ENCODE data around the gene DGCR8.

The DGCR8 gene

DNA sequence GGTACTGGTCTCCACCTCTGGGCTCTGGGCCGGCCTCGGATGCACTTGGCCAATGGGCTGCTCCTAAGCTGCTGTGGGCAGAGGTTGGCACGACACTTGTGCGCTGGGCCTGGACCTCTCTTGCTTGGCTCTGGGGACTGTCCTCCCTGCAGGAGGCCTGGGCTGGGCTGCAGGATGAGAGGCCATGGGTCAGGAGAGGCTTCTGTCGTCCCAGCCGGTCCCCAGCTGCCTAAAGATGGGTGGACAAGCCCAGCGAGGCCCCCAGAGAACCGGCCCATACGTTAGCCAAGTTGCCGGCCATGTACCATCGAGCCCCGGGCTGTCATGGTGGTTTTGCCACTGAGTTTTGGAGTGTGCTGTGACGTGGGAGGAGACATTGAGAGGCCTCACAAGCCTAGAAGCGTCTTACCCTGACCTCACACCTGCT, 72.4 kb downstream of the DGCR8 start:
- TF ChIP-seq, protein P1, sequence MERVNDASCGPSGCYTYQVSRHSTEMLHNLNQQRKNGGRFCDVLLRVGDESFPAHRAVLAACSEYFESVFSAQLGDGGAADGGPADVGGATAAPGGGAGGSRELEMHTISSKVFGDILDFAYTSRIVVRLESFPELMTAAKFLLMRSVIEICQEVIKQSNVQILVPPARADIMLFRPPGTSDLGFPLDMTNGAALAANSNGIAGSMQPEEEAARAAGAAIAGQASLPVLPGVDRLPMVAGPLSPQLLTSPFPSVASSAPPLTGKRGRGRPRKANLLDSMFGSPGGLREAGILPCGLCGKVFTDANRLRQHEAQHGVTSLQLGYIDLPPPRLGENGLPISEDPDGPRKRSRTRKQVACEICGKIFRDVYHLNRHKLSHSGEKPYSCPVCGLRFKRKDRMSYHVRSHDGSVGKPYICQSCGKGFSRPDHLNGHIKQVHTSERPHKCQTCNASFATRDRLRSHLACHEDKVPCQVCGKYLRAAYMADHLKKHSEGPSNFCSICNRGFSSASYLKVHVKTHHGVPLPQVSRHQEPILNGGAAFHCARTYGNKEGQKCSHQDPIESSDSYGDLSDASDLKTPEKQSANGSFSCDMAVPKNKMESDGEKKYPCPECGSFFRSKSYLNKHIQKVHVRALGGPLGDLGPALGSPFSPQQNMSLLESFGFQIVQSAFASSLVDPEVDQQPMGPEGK (CRISPR knock-in tag; IDR thresholded peaks at IDR 0.05; ENCODE audit: borderline replicate concordance): no peak
- TF ChIP-seq ZNF565 (CRISPR knock-in tag; conservative IDR thresholded peaks at IDR 0.05; ENCODE audit: low read depth) (no peak), SNAI2 (CRISPR knock-in tag; IDR thresholded peaks at IDR 0.05) (no peak), GLIS3 (CRISPR knock-in tag; IDR thresholded peaks at IDR 0.05) (no peak), ARNTL (CRISPR knock-in tag; IDR thresholded peaks at IDR 0.05; ENCODE audit: borderline replicate concordance, low read depth) (no peak), ZNF70 (CRISPR knock-in tag; IDR thresholded peaks at IDR 0.05) (no peak), ESRRG (CRISPR knock-in tag; IDR thresholded peaks at IDR 0.05) (no peak), ISL1 (CRISPR knock-in tag; IDR thresholded peaks at IDR 0.05) (no peak), ZFP30 (CRISPR knock-in tag; IDR thresholded peaks at IDR 0.05) (no peak), CSDC2 (CRISPR knock-in tag; IDR thresholded peaks at IDR 0.05) (no peak), PPARA (CRISPR knock-in tag; IDR thresholded peaks at IDR 0.05; ENCODE audit: borderline replicate concordance) (no peak), RARB (CRISPR knock-in tag; IDR thresholded peaks at IDR 0.05) (no peak), BACH2 (CRISPR knock-in tag; IDR thresholded peaks at IDR 0.05; ENCODE audit: borderline replicate concordance) (no peak)
- TF ChIP-seq, protein P2, sequence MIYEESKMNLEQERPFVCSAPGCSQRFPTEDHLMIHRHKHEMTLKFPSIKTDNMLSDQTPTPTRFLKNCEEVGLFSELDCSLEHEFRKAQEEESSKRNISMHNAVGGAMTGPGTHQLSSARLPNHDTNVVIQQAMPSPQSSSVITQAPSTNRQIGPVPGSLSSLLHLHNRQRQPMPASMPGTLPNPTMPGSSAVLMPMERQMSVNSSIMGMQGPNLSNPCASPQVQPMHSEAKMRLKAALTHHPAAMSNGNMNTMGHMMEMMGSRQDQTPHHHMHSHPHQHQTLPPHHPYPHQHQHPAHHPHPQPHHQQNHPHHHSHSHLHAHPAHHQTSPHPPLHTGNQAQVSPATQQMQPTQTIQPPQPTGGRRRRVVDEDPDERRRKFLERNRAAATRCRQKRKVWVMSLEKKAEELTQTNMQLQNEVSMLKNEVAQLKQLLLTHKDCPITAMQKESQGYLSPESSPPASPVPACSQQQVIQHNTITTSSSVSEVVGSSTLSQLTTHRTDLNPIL (CRISPR knock-in tag; IDR thresholded peaks at IDR 0.05; ENCODE audit: low read depth): no peak
- TF ChIP-seq, protein P3, sequence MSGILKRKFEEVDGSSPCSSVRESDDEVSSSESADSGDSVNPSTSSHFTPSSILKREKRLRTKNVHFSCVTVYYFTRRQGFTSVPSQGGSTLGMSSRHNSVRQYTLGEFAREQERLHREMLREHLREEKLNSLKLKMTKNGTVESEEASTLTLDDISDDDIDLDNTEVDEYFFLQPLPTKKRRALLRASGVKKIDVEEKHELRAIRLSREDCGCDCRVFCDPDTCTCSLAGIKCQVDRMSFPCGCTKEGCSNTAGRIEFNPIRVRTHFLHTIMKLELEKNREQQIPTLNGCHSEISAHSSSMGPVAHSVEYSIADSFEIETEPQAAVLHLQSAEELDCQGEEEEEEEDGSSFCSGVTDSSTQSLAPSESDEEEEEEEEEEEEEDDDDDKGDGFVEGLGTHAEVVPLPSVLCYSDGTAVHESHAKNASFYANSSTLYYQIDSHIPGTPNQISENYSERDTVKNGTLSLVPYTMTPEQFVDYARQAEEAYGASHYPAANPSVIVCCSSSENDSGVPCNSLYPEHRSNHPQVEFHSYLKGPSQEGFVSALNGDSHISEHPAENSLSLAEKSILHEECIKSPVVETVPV (CRISPR knock-in tag; IDR thresholded peaks at IDR 0.05): no peak
- no peak for ATAC-seq

DNA sequence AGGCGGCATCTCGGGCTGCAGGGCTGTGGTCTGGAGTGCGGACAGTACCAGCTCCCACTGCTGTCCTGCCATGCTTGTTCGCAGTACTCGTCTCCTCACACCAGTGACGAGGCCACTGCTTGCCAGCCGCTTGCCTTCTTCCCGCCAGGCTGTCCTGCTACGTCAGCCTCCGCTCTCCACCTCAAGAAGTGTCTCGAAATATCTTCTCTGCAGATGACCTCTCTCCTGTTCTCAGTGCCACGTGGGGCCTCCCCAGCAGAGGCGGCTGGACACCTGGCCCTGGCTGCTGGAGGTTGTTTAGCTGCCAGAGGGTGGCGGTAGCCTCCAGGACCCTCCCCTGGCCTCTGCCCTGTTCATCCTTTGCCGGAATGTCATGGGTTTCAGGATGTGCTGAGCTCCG, 73.9 kb downstream of the DGCR8 start:
- no peak for ATAC-seq
- TF ChIP-seq ISL1 (CRISPR knock-in tag; IDR thresholded peaks at IDR 0.05): no peak
- no peak for TF ChIP-seq PPARA (CRISPR knock-in tag; IDR thresholded peaks at IDR 0.05; ENCODE audit: borderline replicate concordance)
- TF ChIP-seq ZC3H10 (CRISPR knock-in tag; IDR thresholded peaks at IDR 0.05): no peak
- TF ChIP-seq, protein P4, sequence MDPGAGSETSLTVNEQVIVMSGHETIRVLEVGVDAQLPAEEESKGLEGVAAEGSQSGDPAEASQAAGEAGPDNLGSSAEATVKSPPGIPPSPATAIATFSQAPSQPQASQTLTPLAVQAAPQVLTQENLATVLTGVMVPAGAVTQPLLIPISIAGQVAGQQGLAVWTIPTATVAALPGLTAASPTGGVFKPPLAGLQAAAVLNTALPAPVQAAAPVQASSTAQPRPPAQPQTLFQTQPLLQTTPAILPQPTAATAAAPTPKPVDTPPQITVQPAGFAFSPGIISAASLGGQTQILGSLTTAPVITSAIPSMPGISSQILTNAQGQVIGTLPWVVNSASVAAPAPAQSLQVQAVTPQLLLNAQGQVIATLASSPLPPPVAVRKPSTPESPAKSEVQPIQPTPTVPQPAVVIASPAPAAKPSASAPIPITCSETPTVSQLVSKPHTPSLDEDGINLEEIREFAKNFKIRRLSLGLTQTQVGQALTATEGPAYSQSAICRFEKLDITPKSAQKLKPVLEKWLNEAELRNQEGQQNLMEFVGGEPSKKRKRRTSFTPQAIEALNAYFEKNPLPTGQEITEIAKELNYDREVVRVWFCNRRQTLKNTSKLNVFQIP (CRISPR knock-in tag; IDR thresholded peaks at IDR 0.05; ENCODE audit: borderline replicate concordance, low read depth): no peak
- TF ChIP-seq CSDC2 (CRISPR knock-in tag; IDR thresholded peaks at IDR 0.05): no peak
- TF ChIP-seq, protein P3 (CRISPR knock-in tag; IDR thresholded peaks at IDR 0.05): no peak
- no peak for TF ChIP-seq ZNF70 (CRISPR knock-in tag; IDR thresholded peaks at IDR 0.05)
- TF ChIP-seq ESRRG (CRISPR knock-in tag; IDR thresholded peaks at IDR 0.05): no peak
- TF ChIP-seq, protein P1 (CRISPR knock-in tag; IDR thresholded peaks at IDR 0.05; ENCODE audit: borderline replicate concordance): no peak
- TF ChIP-seq TOX (CRISPR knock-in tag; IDR thresholded peaks at IDR 0.05; ENCODE audit: borderline replicate concordance): no peak

DNA sequence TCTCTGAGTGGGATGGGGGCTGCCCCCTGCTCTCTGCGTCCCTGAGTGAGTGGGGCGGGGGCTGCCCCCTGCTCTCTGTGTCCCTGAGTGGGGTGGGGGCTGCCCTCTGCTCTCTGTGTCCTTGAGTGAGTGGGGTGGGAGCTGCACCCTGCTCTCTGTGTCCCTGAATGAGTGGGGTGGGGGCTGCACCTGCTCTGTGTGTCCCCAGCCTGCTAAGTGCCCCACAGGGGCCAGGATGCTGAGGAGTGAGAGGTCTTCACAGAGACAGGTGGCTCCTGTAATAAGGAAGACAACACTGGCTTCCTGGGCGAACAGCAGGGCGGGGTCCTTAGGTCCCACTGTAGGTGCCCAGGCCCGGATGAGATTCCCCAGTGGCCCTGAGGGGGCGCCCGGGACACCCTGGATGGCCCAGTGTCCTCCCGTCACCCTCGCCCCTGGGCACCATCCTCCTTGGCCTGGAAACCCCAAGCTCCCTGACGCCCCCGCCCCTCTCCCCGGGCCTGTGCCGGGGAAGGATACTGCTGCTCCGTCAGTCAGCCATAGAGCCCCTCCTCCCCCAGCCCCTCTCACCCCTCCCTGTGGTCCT, 74.7 kb downstream of the DGCR8 start:
- ATAC-seq: peak; percentile 50
- TF ChIP-seq TOX (CRISPR knock-in tag; IDR thresholded peaks at IDR 0.05; ENCODE audit: borderline replicate concordance): no peak
- no peak for TF ChIP-seq ZFP30 (CRISPR knock-in tag; IDR thresholded peaks at IDR 0.05)
- TF ChIP-seq ZNF565 (CRISPR knock-in tag; conservative IDR thresholded peaks at IDR 0.05; ENCODE audit: low read depth): no peak
- TF ChIP-seq CSDC2 (CRISPR knock-in tag; IDR thresholded peaks at IDR 0.05): no peak
- TF ChIP-seq, protein P4 (CRISPR knock-in tag; IDR thresholded peaks at IDR 0.05; ENCODE audit: borderline replicate concordance, low read depth): no peak
- TF ChIP-seq GLIS3 (CRISPR knock-in tag; IDR thresholded peaks at IDR 0.05): no peak
- TF ChIP-seq RARB (CRISPR knock-in tag; IDR thresholded peaks at IDR 0.05): no peak
- TF ChIP-seq, protein P1 (CRISPR knock-in tag; IDR thresholded peaks at IDR 0.05; ENCODE audit: borderline replicate concordance): no peak
- no peak for TF ChIP-seq OSR1 (CRISPR knock-in tag; IDR thresholded peaks at IDR 0.05)

Data from SK-N-SH treated with all-trans-retinoic acid at 6 μM for 48 hours (cell line).